OCI-LY3 (cell line): ENCODE data around the gene PFDN1.

Experiments
- H2AFZ ChIP-seq: fragments of 200-600, 300-600 bp; shearing (Covaris generic); 2 replicates; pipeline ENCODE4 v1.6.0; 2014; ENCODE audit warnings: antibody characterized with exemption, low read depth, low read length
- H3K27ac ChIP-seq: fragments of 200-600, 300-600 bp; sonication (generic); 2 replicates; pipeline ENCODE4 v1.5.1; 2014; ENCODE audit warnings: mild to moderate bottlenecking, low read length, moderate library complexity, mixed read lengths
- H3K27me3 ChIP-seq: fragments of 200-600, 300-600 bp; sonication (generic); 2 replicates; pipeline ENCODE4 v1.6.1; 2014; ENCODE audit warnings: low read depth, low read length, mixed read lengths
- H3K36me3 ChIP-seq: fragments of 200-600, 300-600 bp; sonication (generic); replicated peaks from 2 replicates; pipeline ENCODE3; 2014; ENCODE audit warnings: low read depth, low read length, mixed read lengths
- H3K4me1 ChIP-seq: fragments of 300-600, 200-600 bp; sonication (generic); 2 replicates; pipeline ENCODE4 v1.6.1; 2014; ENCODE audit warnings: low read length, mixed read lengths
- H3K4me2 ChIP-seq: fragments of 200-600, 300-600 bp; sonication (generic); 2 replicates; pipeline ENCODE4 v1.6.1; 2014; ENCODE audit warnings: low read length, mixed read lengths
- H3K4me3 ChIP-seq: fragments of 300-600, 200-600 bp; sonication (generic); 2 replicates; pipeline ENCODE4 v1.5.1; 2014; ENCODE audit warnings: antibody characterized with exemption, mild to moderate bottlenecking, low read length, moderate library complexity
- H3K79me2 ChIP-seq: fragments of 300-600, 200-600 bp; shearing (Covaris generic); 2 replicates; pipeline ENCODE4 v1.6.1; 2014; ENCODE audit warnings: mild to moderate bottlenecking, low read length, mixed read lengths
- H3K9ac ChIP-seq: fragments of 300-600, 200-600 bp; shearing (Covaris generic); 2 replicates; pipeline ENCODE4 v1.6.0; 2014; ENCODE audit warnings: mild to moderate bottlenecking, low read length, moderate library complexity
- H3K9me3 ChIP-seq: fragments of 200-600, 300-600 bp; shearing (Covaris generic); 2 replicates; pipeline ENCODE4 v1.6.1; 2014; ENCODE audit warnings: low read length, mixed read lengths; ENCODE audit not compliant: insufficient read depth
- H4K20me1 ChIP-seq: fragments of 200-600, 300-600 bp; sonication (generic); 2 replicates; pipeline ENCODE4 v1.6.1; 2016; ENCODE audit warnings: low read length, mixed read lengths; ENCODE audit not compliant: insufficient read depth
- EZH2phosphoT487 ChIP-seq: fragments of 200-600 bp; shearing (Covaris generic); IDR thresholded peaks from 2 replicates; pipeline ENCODE4 v1.6.1; 2018; ENCODE audit warnings: antibody characterized with exemption, mixed run types, low read depth
- TF ChIP-seq, protein P1 (sequence below): fragments of 200-600, 300-600 bp; sonication (generic); IDR thresholded peaks from 2 replicates; pipeline ENCODE4 v1.5.1; 2014; ENCODE audit warnings: antibody characterized with exemption, low read length, low read depth

The PFDN1 gene

GRCh38 chr5:140324617-140325241, 21.8 kb upstream of the PFDN1 start:
- Histone ChIP-seq H3K9me3 (no peaks in the 10 kb centered on the region), H3K79me2 (no peaks in the 10 kb centered on the region), H3K4me1 (no peaks in the 10 kb centered on the region), H3K27ac (no peak overlapping the region), H3K9ac (no peak overlapping the region), H3K4me2 (no peak overlapping the region), H3K36me3 (no peaks in the 10 kb centered on the region), H2AFZ (no peak overlapping the region), H3K27me3 (no peaks in the 10 kb centered on the region), H3K4me3 (no peak overlapping the region), H4K20me1 (no peaks in the 10 kb centered on the region)
- TF ChIP-seq EZH2phosphoT487, result no peak
- TF ChIP-seq, protein P1, sequence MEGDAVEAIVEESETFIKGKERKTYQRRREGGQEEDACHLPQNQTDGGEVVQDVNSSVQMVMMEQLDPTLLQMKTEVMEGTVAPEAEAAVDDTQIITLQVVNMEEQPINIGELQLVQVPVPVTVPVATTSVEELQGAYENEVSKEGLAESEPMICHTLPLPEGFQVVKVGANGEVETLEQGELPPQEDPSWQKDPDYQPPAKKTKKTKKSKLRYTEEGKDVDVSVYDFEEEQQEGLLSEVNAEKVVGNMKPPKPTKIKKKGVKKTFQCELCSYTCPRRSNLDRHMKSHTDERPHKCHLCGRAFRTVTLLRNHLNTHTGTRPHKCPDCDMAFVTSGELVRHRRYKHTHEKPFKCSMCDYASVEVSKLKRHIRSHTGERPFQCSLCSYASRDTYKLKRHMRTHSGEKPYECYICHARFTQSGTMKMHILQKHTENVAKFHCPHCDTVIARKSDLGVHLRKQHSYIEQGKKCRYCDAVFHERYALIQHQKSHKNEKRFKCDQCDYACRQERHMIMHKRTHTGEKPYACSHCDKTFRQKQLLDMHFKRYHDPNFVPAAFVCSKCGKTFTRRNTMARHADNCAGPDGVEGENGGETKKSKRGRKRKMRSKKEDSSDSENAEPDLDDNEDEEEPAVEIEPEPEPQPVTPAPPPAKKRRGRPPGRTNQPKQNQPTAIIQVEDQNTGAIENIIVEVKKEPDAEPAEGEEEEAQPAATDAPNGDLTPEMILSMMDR, result no peak

DNA sequence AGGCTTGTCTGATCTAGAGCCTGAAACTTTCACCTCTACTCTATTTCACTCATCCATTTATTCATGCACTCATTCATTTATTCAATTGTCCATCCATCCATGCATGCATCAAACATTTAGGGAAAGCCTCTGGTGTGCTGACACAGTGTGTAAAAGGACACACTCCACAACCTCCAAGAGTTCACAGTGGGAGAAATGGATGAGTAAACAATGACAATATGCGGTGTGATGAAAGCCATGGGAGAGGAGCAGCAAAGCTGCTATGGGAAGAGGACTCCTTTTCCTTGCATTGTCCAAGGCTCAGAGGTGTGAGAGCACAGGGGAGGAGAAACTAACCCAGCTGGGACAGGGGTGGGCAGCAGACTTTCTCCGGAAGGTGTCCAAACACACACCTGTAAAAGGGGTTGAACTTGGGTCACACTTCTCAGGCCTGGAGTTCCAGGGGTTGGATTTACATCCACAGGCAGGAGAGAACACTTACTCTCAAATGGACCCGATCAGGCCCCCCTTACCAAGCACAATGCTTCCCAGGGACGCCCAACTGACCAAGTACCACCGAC, 21.2 kb upstream of the PFDN1 start:
- H3K9me3 ChIP-seq, result no peaks in the 10 kb centered on the region
- no peaks in the 10 kb centered on the region for H3K36me3 ChIP-seq
- no peaks in the 10 kb centered on the region for H3K4me1 ChIP-seq
- no peaks in the 10 kb centered on the region for H3K27me3 ChIP-seq
- TF ChIP-seq, protein P1, result no peak
- no peak for TF ChIP-seq EZH2phosphoT487
- H3K9ac ChIP-seq, result no peak overlapping the region
- H4K20me1 ChIP-seq, result no peaks in the 10 kb centered on the region
- H3K4me2 ChIP-seq, result no peak overlapping the region
- H3K79me2 ChIP-seq, result no peaks in the 10 kb centered on the region
- H3K27ac ChIP-seq, result no peak overlapping the region
- no peak overlapping the region for H3K4me3 ChIP-seq
- no peak overlapping the region for H2AFZ ChIP-seq

- Histone ChIP-seq H4K20me1 (no peaks in the 10 kb centered on the region), H3K4me3 (no peak overlapping the region), H3K4me2 (no peak overlapping the region), H3K27me3 (no peaks in the 10 kb centered on the region), H3K9me3 (no peaks in the 10 kb centered on the region), H2AFZ (no peak overlapping the region), H3K4me1 (no peaks in the 10 kb centered on the region), H3K79me2 (no peaks in the 10 kb centered on the region), H3K36me3 (no peaks in the 10 kb centered on the region), H3K9ac (no peak overlapping the region), H3K27ac (no peak overlapping the region)
- TF ChIP-seq, protein P1, result no peak
- no peak for TF ChIP-seq EZH2phosphoT487
These were observed 20.1 kb upstream of the PFDN1 start for GRCh38 chr5:140322751-140323731.

DNA sequence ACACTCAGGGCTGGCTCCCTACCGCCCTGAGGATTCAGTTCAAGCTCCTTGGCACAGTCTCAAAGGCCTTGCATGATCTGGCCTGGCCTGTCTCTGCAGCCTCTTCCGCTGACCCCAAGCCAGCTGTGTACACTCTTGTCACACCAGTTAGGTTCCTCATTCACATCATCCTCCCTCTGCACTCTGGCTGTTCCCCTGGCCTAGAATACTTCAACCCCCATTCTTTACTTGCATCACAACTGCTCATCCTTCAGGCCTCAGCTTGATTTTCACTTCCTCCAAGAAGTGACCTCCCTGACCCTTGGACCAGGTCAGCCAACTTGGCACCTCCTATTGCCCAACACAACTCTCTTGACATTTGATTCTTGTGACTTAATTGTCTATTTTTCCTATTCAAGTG, 18.9 kb upstream of the PFDN1 start:
- H3K4me2 ChIP-seq, result no peak overlapping the region
- no peaks in the 10 kb centered on the region for H3K79me2 ChIP-seq
- H3K4me3 ChIP-seq, result no peak overlapping the region
- TF ChIP-seq, protein P1, result no peak
- TF ChIP-seq EZH2phosphoT487, result no peak
- no peaks in the 10 kb centered on the region for H3K27me3 ChIP-seq
- H3K27ac ChIP-seq, result no peak overlapping the region
- no peaks in the 10 kb centered on the region for H3K4me1 ChIP-seq
- no peaks in the 10 kb centered on the region for H3K36me3 ChIP-seq
- no peak overlapping the region for H2AFZ ChIP-seq
- H4K20me1 ChIP-seq, result no peaks in the 10 kb centered on the region
- no peak overlapping the region for H3K9ac ChIP-seq
- H3K9me3 ChIP-seq, result no peaks in the 10 kb centered on the region
